ENCODE results near the gene SYNJ2. TPM values are rescaled to one million over a fixed set of nuclear protein-coding genes. Genes with fewer than 3 reads are reported as not detected.

SYNJ2 gene
- total and polyA plus RNA-seq, 3 experiments from 2014 or later = 8.7 to 17.5 (median 16.7) TPM

GRCh38 chr6:157981132-157981394 lies 600 bp upstream of the SYNJ2 start:
- Mint-ChIP-seq H3K36me3 (peaks cover 0 to 5% (median 0%) of the 10 kb centered on the region in 3 donors), H3K27ac (peak overlapping the region in 6 of 8 donors; percentile 69 to 96 (median 80)), H3K27me3 (peaks cover 0 to 1% of the 10 kb centered on the region in 2 donors), H3K4me3 (peak overlapping the region; percentile 81 to 93 (median 90)), H3K9me3 (no peaks in the 10 kb centered on the region), H3K4me1 (peaks cover 30 to 48% (median 31%) of the 10 kb centered on the region in 3 donors)
- no peaks in the 10 kb centered on the region for H3K27me3 ChIP-seq (ENCODE audit: insufficient read depth, low read length, poor library complexity, severe bottlenecking)
- no peaks in the 10 kb centered on the region for H3K9me3 ChIP-seq (ENCODE audit: low read length)
- peaks cover 39% of the 10 kb centered on the region for H3K4me1 ChIP-seq (ENCODE audit: insufficient read depth, low read length)
- POLR2A ChIA-PET = interaction anchor here (0.6 to 1.2 kb wide), 2 partner anchors 46 to 77 kb away, joined by 3 to 5 read pairs; no protein-coding TSS in a partner anchor
- H3K4me3 ChIP-seq (ENCODE audit: low read length) = peak overlapping the region; percentile 81
- CTCF ChIA-PET = interaction anchor here (0.9 to 4.3 kb wide), 3 partner anchors 12 to 91 kb away, joined by 3 to 22 read pairs (median 8); no protein-coding TSS in a partner anchor
- no peaks in the 10 kb centered on the region for H3K36me3 ChIP-seq (ENCODE audit: insufficient read depth, low read length)
- DNase-seq = no peak
- peak overlapping the region; percentile 48 for H3K27ac ChIP-seq (ENCODE audit: low read depth, low read length)

GRCh38 chr6:157982102-157982562 lies 469 bp downstream of the SYNJ2 start:
- H3K36me3 Mint-ChIP-seq = peaks cover 0 to 5% (median 0%) of the 10 kb centered on the region in 3 donors
- Histone ChIP-seq H3K9me3 (ENCODE audit: low read length) (no peaks in the 10 kb centered on the region), H3K4me1 (ENCODE audit: insufficient read depth, low read length) (peaks cover 39% of the 10 kb centered on the region), H3K27ac (ENCODE audit: low read depth, low read length) (peak overlapping the region; percentile 48), H3K27me3 (ENCODE audit: insufficient read depth, low read length, poor library complexity, severe bottlenecking) (no peaks in the 10 kb centered on the region), H3K4me3 (ENCODE audit: low read length) (peak overlapping the region; percentile 90), H3K36me3 (ENCODE audit: insufficient read depth, low read length) (no peaks in the 10 kb centered on the region)
- ChIA-PET POLR2A (interaction anchor here (0.6 to 1.2 kb wide), 2 partner anchors 44 to 98 kb away, joined by 3 to 5 read pairs; no protein-coding TSS in a partner anchor), CTCF (interaction anchor here (0.9 to 4.3 kb wide), 4 partner anchors 11 to 90 kb away, joined by 3 to 22 read pairs (median 8); no protein-coding TSS in a partner anchor)
- H3K9me3 Mint-ChIP-seq = no peaks in the 10 kb centered on the region
- peak overlapping the region; percentile 90 to 93 (median 92) for H3K4me3 Mint-ChIP-seq
- peak in 1 of 5 donors; percentile 23 for DNase-seq
- H3K4me1 Mint-ChIP-seq = peaks cover 30 to 48% (median 31%) of the 10 kb centered on the region in 3 donors
- peaks cover 0 to 1% of the 10 kb centered on the region in 2 donors for H3K27me3 Mint-ChIP-seq
- H3K27ac Mint-ChIP-seq = peak overlapping the region; percentile 24 to 91 (median 72)

- H3K9me3 ChIP-seq (ENCODE audit: low read length) = no peaks in the 10 kb centered on the region
- no peaks in the 10 kb centered on the region for H3K27me3 Mint-ChIP-seq
- peak overlapping the region; percentile 90 to 93 (median 92) for H3K4me3 Mint-ChIP-seq
- H3K36me3 ChIP-seq (ENCODE audit: insufficient read depth, low read length) = no peaks in the 10 kb centered on the region
- H3K4me1 Mint-ChIP-seq = peaks cover 30 to 48% (median 31%) of the 10 kb centered on the region in 3 donors
- peak overlapping the region; percentile 24 to 91 (median 72) for H3K27ac Mint-ChIP-seq
- H3K4me1 ChIP-seq (ENCODE audit: insufficient read depth, low read length) = peaks cover 39% of the 10 kb centered on the region
- ChIA-PET POLR2A (interaction anchor here (0.6 kb wide), 1 partner anchor 162 kb away, joined by 8 read pairs; no protein-coding TSS in a partner anchor), CTCF (interaction anchor here (0.8 to 4.3 kb wide), 3 partner anchors 43 to 91 kb away, joined by 3 to 22 read pairs (median 7); no protein-coding TSS in a partner anchor)
- no peaks in the 10 kb centered on the region for H3K27me3 ChIP-seq (ENCODE audit: insufficient read depth, low read length, poor library complexity, severe bottlenecking)
- no peaks in the 10 kb centered on the region for H3K9me3 Mint-ChIP-seq
- DNase-seq = peak in 1 of 5 donors; percentile 23
- peak overlapping the region; percentile 48 for H3K27ac ChIP-seq (ENCODE audit: low read depth, low read length)
- H3K36me3 Mint-ChIP-seq = peaks cover 0 to 5% (median 0%) of the 10 kb centered on the region in 3 donors
- peak overlapping the region; percentile 90 for H3K4me3 ChIP-seq (ENCODE audit: low read length)
Observed at GRCh38 chr6:157982563-157983405, 1.1 kb downstream of the SYNJ2 start.

GRCh38 chr6:157983406-157984119 lies 1.9 kb downstream of the SYNJ2 start:
- Histone ChIP-seq H3K4me1 (ENCODE audit: insufficient read depth, low read length) (peaks cover 42% of the 10 kb centered on the region), H3K27me3 (ENCODE audit: insufficient read depth, low read length, poor library complexity, severe bottlenecking) (no peaks in the 10 kb centered on the region), H3K9me3 (ENCODE audit: low read length) (no peaks in the 10 kb centered on the region), H3K36me3 (ENCODE audit: insufficient read depth, low read length) (no peaks in the 10 kb centered on the region), H3K4me3 (ENCODE audit: low read length) (peak overlapping the region; percentile 90), H3K27ac (ENCODE audit: low read depth, low read length) (no peak overlapping the region)
- peak overlapping the region; percentile 90 to 93 (median 92) for H3K4me3 Mint-ChIP-seq
- H3K36me3 Mint-ChIP-seq = peaks cover 0 to 5% (median 0%) of the 10 kb centered on the region in 3 donors
- peaks cover 30 to 48% (median 31%) of the 10 kb centered on the region in 3 donors for H3K4me1 Mint-ChIP-seq
- POLR2A ChIA-PET = no interaction called here
- no peaks in the 10 kb centered on the region for H3K27me3 Mint-ChIP-seq
- CTCF ChIA-PET = interaction anchor here (0.8 to 4.3 kb wide), 4 partner anchors 8 to 90 kb away, joined by 3 to 22 read pairs (median 5); no protein-coding TSS in a partner anchor
- peak overlapping the region in 7 of 8 donors; percentile 7 to 91 (median 61) for H3K27ac Mint-ChIP-seq
- no peak for DNase-seq
- H3K9me3 Mint-ChIP-seq = no peaks in the 10 kb centered on the region

GRCh38 chr6:157984128-157984527 lies 2.5 kb downstream of the SYNJ2 start:
- no peaks in the 10 kb centered on the region for H3K9me3 Mint-ChIP-seq
- no peaks in the 10 kb centered on the region for H3K27me3 Mint-ChIP-seq
- ChIA-PET CTCF (interaction anchor here (0.9 to 4.3 kb wide), 3 partner anchors 8 to 88 kb away, joined by 3 to 22 read pairs (median 7); no protein-coding TSS in a partner anchor), POLR2A (no interaction called here)
- peaks cover 0 to 5% (median 0%) of the 10 kb centered on the region in 3 donors for H3K36me3 Mint-ChIP-seq
- H3K27ac Mint-ChIP-seq = peak overlapping the region in 2 of 8 donors; percentile 14 to 29
- H3K4me3 Mint-ChIP-seq = peak overlapping the region in 5 of 7 donors; percentile 37 to 77 (median 55)
- H3K36me3 ChIP-seq (ENCODE audit: insufficient read depth, low read length) = no peaks in the 10 kb centered on the region
- peaks cover 48% of the 10 kb centered on the region for H3K4me1 ChIP-seq (ENCODE audit: insufficient read depth, low read length)
- DNase-seq = no peak
- no peaks in the 10 kb centered on the region for H3K9me3 ChIP-seq (ENCODE audit: low read length)
- peaks cover 31 to 53% (median 35%) of the 10 kb centered on the region in 3 donors for H3K4me1 Mint-ChIP-seq
- H3K4me3 ChIP-seq (ENCODE audit: low read length) = no peak overlapping the region
- no peak overlapping the region for H3K27ac ChIP-seq (ENCODE audit: low read depth, low read length)
- no peaks in the 10 kb centered on the region for H3K27me3 ChIP-seq (ENCODE audit: insufficient read depth, low read length, poor library complexity, severe bottlenecking)

GRCh38 chr6:157984686-157985225 lies 3.1 kb downstream of the SYNJ2 start:
- Mint-ChIP-seq H3K9me3 (no peaks in the 10 kb centered on the region), H3K27ac (peak overlapping the region in 5 of 8 donors; percentile 14 to 68 (median 20)), H3K36me3 (peaks cover 0 to 5% (median 0%) of the 10 kb centered on the region in 3 donors), H3K4me1 (peaks cover 33 to 57% (median 40%) of the 10 kb centered on the region in 3 donors), H3K4me3 (peak overlapping the region in 6 of 7 donors; percentile 23 to 69 (median 46)), H3K27me3 (no peaks in the 10 kb centered on the region)
- Histone ChIP-seq H3K4me1 (ENCODE audit: insufficient read depth, low read length) (peaks cover 53% of the 10 kb centered on the region), H3K4me3 (ENCODE audit: low read length) (no peak overlapping the region), H3K27ac (ENCODE audit: low read depth, low read length) (no peak overlapping the region), H3K36me3 (ENCODE audit: insufficient read depth, low read length) (no peaks in the 10 kb centered on the region), H3K9me3 (ENCODE audit: low read length) (no peaks in the 10 kb centered on the region), H3K27me3 (ENCODE audit: insufficient read depth, low read length, poor library complexity, severe bottlenecking) (no peaks in the 10 kb centered on the region)
- no peak for DNase-seq
- ChIA-PET CTCF (interaction anchor here (0.9 to 4.3 kb wide), 2 partner anchors 9 to 41 kb away, joined by 3 to 22 read pairs; no protein-coding TSS in a partner anchor), POLR2A (no interaction called here)

- Histone ChIP-seq H3K27ac (ENCODE audit: low read depth, low read length) (no peak overlapping the region), H3K4me3 (ENCODE audit: low read length) (no peak overlapping the region), H3K9me3 (ENCODE audit: low read length) (no peaks in the 10 kb centered on the region), H3K27me3 (ENCODE audit: insufficient read depth, low read length, poor library complexity, severe bottlenecking) (no peaks in the 10 kb centered on the region), H3K36me3 (ENCODE audit: insufficient read depth, low read length) (no peaks in the 10 kb centered on the region), H3K4me1 (ENCODE audit: insufficient read depth, low read length) (peaks cover 61% of the 10 kb centered on the region)
- ChIA-PET CTCF (interaction anchor here (4.3 kb wide), 1 partner anchor 41 kb away, joined by 22 read pairs; no protein-coding TSS in a partner anchor), POLR2A (no interaction called here)
- H3K4me1 Mint-ChIP-seq = peaks cover 34 to 55% (median 47%) of the 10 kb centered on the region in 3 donors
- peaks cover 0 to 5% (median 0%) of the 10 kb centered on the region in 3 donors for H3K36me3 Mint-ChIP-seq
- no peaks in the 10 kb centered on the region for H3K9me3 Mint-ChIP-seq
- no peaks in the 10 kb centered on the region for H3K27me3 Mint-ChIP-seq
- H3K4me3 Mint-ChIP-seq = peak overlapping the region in 3 of 7 donors; percentile 52 to 69 (median 64)
- no peak overlapping the region for H3K27ac Mint-ChIP-seq
- no peak for DNase-seq
Observed at GRCh38 chr6:157985378-157986155, 3.9 kb downstream of the SYNJ2 start.

Data from CD8-positive, alpha-beta memory T cell (primary cell).